Activated effector memory CD4-positive, alpha-beta T cell treated with Interleukin-2 at 50 U/mL for 16 hours (primary cell): ENCODE measurements around the gene GJA10.
"Not testable (repeated sequence)": the region's sequence is repeated elsewhere in the genome, so short reads cannot be mapped to it uniquely, and the experiment has no call there.

Source experiments
- DNase-seq: peaks from one replicate; pipeline ENCODE4 v3.0.0-alpha.2; 2020

Gene GJA10

DNA sequence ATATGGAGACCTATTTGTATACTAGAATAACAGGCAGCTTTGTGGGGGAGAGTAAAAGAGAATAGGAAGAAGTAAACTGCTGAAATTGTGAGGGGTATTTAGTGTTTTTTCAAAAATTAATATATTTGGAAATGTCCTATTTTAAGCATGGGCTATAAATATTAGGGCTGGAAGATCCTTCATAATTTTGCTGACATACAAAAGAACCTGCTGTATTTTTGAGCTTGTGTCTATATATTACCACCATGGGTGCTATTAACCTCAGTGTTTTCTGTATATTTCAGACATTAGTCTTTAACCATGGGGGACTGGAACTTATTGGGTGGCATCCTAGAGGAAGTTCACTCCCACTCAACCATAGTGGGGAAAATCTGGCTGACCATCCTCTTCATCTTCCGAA, at the start of gene GJA10:
TSS of gene GJA10 (plus strand) at position 301 of the 400 bp plus-strand sequence. CDS start at position 301, 0 bp downstream.
- DNase-seq, result no peak

DNA sequence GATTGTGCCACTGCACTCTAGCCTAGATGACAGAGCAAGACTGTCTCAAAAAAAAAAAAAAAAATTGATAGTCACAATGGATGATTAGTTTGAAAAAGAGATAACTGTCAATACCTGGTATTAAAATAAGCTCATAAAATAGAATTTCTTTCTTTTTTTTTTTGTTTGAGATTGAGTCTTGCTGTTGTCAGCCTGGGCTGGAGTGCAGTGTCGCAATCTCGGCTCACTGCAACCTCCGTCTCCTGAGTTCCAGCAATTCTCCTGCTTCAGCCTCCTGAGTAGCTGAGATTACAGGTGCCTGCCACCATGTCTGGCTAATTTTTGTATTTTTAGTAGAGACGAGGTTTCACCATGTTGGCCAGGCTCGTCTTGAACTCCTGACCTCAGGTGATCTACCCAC, 46.8 kb upstream of the GJA10 start:
- DNase-seq, result not testable (repeated sequence)

DNA sequence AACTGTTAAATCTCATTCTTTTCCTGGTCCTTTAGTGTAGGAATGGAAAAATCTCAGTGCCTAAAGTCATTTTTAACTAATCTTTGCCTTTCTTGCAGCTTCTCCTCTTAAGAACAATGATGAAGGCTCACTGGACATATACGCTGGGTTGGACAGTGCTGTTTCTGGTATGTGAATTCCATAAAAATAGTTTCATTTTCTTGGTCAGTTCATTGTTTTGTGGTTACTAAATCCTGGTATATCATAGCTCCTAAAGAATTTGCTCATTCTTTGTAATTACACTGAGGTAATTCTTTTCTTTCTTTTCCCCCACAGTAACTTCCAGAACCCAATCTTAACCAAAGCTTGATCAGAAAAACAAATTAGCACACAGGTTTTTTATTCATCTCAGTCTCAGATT, 41.2 kb upstream of the GJA10 start:
- no peak for DNase-seq

DNA sequence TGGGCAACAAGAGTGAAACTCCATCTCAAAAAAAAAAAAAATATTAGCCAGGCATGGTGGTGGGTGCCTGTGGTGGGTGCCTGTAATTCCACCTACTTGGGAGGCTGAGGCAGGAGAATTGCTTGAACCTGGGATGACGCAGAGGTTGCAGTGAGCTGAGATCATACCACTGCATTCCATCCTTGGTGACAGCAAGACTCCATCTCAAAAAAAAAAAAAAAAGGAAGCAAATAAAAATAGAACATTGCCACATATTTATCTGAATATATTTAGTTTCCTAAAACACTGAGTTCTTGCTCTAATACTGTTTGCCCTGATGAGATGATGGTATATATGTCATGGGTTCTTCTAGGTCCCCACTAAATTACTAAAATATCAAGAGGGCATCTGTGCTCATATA, 36.2 kb upstream of the GJA10 start:
- DNase-seq, result no peak

DNA sequence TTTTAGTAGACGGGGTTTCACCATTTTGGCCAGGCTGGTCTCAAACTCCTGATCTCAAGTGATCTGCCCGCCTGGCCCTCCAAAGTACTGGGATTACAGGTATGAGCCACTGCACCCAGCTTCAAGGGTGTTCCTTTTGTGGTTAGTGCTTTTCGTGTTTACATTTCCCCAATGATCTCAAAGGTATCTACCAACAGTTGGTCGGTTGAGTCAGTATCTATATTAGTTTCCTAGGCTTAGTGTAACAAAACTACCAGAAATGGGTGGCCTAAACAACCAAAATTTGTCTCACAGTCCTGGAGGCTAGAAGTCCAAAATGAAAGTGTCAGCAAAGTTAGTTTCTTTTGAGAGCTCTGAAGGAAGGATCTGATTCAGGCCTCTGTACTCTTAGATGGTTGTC, 34.5 kb upstream of the GJA10 start:
- no peak for DNase-seq

DNA sequence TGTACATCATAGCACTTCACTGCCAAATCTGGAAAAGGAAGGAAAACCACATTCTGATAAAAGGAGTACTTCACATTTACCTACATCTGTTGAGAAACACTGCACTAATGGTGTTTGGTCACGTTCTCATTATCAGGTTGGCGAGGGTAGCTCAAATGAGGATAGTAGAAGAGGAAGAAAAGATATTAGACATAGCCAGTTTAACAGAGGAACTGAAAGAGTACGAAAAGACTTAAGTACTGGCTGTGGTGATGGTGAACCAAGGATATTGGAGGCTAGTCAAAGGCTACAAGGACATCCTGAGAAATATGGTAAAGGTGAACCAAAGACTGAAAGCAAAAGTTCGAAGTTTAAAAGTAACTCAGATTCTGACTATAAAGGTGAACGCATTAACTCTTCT, 32.0 kb upstream of the GJA10 start:
- no peak for DNase-seq

DNA sequence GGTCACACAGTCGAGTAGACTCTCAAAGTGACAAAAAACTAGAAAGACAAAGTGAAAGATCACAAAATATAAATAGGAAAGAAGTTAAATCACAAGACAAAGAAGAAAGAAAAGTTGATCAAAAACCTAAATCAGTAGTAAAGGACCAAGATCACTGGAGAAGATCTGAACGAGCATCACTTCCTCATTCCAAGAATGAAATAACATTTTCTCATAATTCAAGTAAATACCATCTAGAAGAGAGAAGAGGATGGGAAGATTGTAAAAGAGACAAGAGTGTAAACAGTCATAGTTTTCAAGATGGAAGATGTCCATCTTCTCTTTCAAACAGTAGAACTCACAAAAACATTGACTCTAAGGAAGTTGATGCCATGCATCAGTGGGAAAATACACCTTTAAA, 31.6 kb upstream of the GJA10 start:
- no peak for DNase-seq

DNA sequence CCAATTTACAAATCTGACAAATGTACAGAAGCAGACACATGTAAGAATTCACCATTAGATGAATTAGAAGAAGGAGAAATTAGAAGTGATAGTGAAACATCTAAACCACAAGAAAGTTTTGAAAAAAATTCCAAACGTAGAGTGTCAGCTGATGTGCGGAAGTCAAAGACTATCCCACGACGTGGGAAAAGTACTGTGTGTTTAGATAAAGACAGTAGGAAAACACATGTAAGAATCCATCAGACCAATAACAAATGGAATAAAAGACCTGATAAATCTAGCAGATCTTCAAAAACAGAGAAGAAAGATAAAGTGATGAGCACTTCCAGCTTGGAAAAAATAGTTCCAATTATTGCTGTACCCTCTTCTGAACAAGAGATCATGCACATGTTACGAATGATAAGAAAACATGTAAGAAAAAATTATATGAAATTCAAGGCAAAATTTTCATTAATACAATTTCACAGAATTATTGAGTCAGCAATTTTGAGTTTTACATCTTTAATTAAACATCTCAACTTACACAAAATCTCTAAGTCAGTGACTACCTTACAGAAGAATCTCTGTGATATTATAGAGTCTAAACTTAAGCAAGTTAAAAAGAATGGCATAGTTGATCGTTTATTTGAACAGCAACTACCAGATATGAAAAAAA, 28.1 kb upstream of the GJA10 start:
- no peak for DNase-seq

DNA sequence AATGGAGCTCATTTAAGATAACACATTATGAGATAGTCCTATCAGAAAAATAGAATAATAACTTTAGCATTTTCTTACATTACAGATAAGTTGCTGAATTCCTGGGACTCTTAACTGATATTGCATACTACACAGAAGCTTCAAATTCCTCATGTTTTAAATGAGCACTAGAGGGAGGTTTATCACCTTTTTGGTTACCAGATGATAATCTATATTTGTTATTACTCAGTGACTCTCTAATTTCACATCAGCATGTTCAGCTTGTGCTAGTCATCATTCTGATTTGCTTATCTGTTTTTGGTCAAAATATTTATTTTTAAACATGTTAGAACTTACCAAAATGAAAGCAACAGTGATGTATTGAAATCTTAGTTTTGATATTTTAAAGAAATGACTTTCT, 20.5 kb upstream of the GJA10 start:
- no peak for DNase-seq

DNA sequence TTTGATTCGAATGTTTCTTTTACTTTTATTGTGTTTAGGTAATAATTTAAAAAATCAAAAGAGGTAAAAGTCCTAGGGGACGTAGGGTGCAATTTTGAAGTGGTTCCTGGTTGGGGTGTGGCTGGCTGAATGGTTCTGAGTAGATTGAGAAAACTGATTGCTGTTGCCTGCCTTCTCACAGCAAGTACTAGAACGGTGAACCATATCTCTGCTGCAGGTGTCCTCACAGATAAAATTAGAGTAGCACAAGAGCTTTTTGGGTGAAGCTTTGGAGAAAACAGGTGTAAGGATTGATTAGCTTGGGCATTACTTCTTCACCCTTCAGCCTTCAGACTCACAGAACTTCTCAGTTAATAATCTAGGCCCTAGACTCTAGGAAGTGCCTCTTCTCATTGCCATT, 19.8 kb upstream of the GJA10 start:
- no peak for DNase-seq

DNA sequence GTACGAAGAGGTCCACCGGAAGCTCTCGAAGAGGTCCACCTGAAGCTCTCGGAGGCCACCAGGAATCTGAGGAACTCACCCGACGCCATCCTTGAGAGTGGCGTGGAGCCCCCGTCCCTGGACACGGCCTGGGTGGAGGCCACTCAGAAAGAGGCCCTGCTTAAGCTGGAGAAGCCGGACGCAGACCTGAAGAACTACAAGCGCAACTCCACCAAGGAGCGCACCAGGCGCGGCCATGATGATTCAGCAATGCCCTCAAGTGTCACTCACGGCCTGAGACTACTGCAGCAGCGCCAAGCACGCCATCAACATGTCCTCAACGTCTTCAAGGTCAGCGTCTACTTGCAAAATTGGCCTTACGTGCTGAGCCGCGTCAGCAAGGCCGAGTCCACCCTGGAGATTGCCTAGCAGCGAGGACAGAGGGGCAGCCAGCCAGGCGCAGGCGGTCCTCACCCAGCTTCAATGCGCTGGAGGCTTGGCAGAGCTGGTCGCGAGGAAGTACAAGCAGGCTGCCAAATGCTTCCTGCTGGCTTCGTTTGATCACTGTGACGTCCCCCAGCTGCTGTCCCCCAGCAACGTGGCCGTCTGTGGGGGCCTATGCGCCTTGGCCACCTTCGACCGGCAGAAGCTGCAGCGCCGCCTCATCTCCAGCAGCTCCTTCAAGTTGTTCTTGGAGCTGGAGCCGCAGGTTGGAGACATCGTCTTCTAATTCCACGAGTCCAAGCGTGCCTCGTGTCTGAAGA, 7.7 kb upstream of the GJA10 start:
- no peak for DNase-seq

DNA sequence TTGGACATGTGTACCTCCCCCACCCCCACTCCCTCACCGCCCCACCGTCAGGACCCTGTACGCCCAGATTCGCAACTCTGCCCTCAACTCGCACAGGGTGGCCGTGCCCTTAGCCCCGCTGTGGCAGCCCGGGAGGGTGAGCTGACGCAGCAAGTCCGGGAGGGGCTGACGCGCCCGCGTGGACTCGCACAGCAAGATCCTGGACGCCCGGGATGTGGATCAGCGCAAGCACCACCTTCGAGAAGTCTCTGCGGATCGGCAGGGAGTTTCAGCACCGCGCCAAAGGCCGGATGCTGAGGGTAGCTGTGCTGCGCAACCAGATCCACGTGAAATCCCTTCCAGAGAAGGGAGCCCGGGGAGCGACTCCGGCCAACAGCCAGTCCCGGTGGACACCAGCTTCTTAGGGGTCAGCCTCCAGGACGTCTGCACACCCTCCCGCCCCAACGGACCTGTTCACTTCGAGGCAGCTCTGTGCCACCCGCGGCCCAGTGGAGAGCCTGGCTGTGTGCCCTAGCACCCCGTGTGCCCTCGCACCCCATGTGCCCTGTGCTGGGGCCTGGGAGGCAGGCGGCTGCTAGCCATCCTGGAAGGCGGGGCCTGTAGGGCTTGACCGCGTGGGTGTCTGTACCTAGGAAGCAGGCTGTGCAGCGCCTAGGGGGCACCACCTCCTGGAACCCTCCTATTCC, 6.7 kb upstream of the GJA10 start:
- DNase-seq, result no peak

DNA sequence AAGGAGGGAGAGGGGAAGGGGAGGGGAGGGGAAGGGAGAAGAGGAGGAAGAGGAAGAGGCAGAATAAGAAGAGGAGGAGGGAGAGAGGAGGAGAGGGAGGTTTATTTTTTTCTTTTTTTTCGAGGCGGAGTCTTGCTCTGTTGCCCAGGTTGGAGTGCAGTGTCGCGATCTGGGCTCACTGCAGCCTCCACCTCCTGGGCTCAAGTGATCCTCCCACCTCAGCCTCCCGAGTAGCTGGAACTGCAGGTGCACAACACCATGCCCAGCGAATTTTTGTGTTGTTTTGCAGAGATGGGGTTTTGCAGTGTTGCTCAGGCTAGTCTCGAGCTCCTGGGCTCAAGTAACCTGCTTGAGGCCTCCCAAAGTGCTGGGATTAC, 6.1 kb upstream of the GJA10 start:
- no peak for DNase-seq

DNA sequence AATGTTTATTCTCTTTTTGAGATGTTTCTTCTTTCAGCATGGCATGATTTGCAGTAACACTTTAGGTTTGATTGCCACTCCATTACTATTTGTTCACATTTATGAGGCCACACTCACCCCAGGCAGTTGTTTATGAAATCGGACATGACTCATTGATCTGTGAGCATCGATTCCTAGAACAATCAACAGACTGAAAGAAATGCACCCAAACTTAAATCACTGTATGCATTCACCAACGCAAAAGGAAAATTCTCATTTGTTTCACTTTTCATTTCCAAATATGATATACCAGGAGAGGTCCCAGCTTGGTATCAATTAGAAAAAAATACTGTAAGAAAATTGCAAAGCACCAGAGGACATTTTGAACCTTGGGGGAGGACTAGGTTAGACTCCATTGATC, 5.4 kb upstream of the GJA10 start:
- DNase-seq, result no peak

DNA sequence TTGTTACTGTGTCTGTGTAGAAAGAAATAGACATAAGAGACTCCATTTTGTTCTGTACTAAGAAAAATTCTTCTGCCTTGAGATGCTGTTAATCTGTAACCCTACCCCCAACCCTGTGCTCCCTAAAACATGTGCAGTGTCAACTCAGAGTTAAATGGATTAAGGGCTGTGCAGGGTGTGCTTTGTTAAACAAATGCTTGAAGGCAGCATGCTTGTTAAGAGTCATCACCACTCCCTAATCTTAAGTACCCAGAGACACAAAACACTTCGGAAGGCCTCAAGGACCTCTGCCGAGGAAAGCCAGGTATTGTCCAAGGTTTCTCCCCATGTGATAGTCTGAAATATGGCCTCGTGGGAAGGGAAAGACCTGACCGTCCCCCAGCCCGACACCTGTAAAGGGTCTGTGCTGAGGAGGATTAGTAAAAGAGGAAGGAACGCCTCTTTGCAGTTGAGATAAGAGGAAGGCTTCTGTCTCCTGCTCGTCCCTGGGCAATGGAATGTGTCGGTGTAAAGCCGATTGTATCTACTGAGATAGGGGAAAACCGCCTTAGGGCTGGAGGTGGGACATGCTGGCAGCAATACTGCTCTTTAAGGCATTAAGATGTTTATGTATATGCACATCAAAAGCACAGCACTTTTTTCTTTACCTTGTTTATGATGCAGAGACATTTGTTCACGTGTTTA, 3.3 kb upstream of the GJA10 start:
- DNase-seq, result not testable (repeated sequence)

DNA sequence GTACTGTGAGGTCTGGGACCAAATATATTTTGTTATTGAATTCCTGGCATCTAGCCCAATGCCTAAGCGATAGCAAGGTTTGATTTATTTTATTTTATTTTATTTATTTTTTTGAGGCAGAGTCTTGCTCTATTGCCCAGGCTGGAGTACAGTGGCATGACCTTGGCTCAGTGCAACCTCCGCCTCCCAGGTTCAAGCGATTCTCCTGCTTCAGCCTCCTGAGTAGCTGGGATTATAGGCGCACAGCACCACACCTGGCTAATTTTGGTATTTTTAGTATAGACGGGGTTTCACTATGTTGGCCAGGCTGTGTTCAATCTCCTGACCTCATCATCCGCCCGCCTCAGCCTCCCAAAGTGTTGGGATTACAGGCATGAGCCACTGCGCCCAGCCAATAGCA, 1.7 kb upstream of the GJA10 start:
- DNase-seq, result not testable (repeated sequence)

DNA sequence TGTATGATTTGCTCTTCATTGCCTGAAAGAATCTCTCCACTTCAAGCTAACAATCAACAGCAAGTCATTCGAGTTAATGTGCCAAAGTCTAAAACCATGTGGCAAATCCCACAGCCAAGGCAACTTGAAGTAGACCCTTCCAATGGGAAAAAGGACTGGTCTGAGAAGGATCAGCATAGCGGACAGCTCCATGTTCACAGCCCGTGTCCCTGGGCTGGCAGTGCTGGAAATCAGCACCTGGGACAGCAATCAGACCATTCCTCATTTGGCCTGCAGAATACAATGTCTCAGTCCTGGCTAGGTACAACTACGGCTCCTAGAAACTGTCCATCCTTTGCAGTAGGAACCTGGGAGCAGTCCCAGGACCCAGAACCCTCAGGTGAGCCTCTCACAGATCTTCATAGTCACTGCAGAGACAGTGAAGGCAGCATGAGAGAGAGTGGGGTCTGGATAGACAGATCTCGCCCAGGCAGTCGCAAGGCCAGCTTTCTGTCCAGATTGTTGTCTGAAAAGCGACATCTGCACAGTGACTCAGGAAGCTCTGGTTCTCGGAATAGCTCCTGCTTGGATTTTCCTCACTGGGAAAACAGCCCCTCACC, 1.1 kb downstream of the GJA10 start:
- DNase-seq, result no peak

DNA sequence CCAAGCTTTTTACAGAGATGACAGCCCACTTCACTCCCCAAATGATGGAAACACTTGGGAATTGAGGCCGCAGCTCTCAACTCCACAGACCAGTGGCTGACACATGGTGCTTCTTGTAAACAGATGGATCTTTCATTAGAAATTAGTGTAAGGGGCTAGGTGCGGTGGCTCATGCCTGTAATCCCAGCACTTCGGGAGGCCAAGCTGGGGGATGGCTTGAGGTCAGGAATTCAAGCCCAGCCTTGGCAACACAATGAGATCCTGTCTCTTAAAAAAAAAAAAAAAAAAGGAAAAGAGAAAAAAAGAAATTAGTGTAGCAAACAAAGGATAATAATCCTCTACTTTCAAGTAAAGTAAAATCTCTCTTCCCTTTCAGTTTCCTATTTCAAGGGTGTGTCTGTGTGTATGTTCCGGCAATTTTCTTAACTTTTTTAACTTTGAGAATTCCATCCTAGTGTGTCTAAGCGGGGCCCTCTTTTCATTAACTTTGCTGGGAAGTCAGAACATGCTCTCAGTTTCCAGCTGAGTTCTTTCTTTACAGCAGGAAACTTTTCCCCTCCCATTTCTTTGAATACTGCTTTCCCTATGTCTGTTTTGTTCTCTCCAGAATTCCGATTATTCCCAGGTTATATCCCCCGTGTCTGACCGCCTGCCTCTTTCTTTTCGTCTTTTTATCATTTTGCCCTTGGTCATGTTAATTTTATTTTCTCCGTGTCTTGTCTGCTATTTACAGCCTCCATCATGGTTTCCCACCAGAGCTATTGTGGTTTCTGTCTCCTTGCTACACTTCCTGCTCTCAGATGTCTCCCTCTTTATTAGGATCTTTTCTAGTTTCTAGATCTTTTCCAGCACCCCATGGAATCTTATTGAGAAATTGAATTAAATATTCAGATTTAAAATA, 16.0 kb downstream of the GJA10 start:
- DNase-seq, result not testable (repeated sequence)

DNA sequence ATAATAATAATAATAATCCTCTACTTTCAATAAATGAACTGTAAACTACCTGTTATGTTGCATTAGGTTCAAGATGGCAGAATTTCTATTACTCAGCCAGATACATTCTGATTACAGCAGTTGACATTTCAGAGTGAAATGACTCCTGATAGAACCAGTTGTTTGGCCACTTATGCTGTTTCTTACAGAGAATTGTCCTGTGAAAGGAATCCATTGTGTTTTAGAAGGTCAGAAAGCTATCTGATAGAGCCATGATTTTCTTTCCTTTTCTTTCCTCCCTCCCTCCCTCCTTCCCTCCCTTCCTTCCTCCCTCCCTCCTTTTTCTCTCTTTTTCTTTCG, 16.6 kb downstream of the GJA10 start:
- DNase-seq, result no peak

DNA sequence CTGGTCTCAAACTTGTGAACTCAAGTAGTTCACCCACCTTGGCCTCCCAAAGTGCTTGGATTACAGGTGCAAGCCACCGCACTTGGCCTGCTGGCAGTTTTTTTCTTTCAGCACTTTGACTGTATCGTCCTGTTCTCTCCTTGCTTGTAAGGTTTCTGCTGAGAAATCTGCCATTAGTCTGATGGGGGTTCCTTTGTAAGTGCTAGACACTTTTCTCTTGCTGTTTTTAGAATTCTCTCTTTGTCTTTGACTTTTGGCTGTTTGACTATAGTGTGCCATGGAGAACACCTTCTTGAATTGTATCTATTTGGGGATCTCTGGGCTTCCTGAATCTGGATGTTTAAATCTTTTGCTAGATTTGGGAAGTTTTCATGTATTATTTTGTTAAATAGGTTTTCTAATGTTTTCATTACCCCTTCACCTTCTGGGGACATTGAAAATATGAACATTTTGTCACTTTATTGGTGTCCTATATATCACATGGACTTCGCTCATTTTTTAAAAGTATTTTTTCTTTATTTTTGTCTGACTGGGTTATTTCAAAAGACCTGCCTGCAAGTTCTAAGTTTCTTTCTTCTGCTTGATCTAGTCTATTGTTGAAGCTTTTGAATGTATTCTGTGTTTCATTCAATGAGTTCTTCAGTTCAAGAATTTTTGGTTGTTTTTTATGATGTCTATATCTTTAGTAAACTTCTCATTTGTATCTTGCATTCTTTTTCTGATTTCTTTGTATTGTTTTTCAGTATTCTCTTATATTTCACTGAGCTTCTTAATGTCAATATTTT, 22.1 kb downstream of the GJA10 start:
- DNase-seq, result no peak

DNA sequence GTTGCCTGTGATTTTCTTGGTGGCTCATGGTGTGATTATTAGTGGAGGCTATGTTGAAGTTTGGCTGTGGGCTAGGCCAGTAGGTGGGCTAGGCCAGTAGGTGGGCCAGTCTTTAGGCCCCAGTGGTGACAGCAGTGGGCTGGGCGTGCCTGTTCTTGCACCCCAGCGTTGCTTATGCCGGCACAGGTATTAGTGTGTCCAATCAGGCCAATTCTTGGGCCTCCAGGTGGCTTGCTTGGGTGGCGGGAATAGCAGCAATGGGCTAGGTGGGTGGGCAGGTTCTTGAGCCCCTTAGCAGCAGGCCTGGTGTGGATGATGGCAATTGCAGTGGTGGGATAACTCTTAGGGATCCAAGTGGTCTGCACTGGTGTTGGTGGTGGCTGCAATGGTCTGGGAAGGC, 22.9 kb downstream of the GJA10 start:
- DNase-seq, result no peak
